Trophoblast cell (in vitro differentiated cells and primary cell): ENCODE results near the gene TMEM135.
"Not testable (repeated sequence)": the region's sequence is repeated elsewhere in the genome, so short reads cannot be mapped to it uniquely, and the experiment has no call there.

ENCODE experiments used
- DNase-seq, 2 donors: peaks; one replicate each; pipeline ENCODE4 v3.0.0-alpha.2; 2016
- H2AFZ ChIP-seq: 2 replicates; pipeline ENCODE4 v1.6.1; 2013; ENCODE audit warnings: low read length, moderate library complexity, mild to moderate bottlenecking; ENCODE audit not compliant: insufficient read depth, poor library complexity
- H2AK5ac ChIP-seq: 2 replicates; pipeline ENCODE4 v1.6.1; 2013; ENCODE audit warnings: mild to moderate bottlenecking, low read length
- H2BK120ac ChIP-seq: 2 replicates; pipeline ENCODE4 v1.6.1; 2013; ENCODE audit warnings: low read length, mild to moderate bottlenecking, moderate library complexity; ENCODE audit not compliant: insufficient read depth, poor library complexity
- H2BK12ac ChIP-seq: 2 replicates; pipeline ENCODE4 v1.6.1; 2013; ENCODE audit warnings: mild to moderate bottlenecking, low read length, moderate library complexity
- H2BK5ac ChIP-seq: 2 replicates; pipeline ENCODE4 v1.6.1; 2013; ENCODE audit warnings: low read length, low read depth, moderate library complexity, mild to moderate bottlenecking; ENCODE audit not compliant: poor library complexity
- H3K14ac ChIP-seq: 2 replicates; pipeline ENCODE4 v1.6.1; 2013; ENCODE audit warnings: mild to moderate bottlenecking, low read length
- H3K18ac ChIP-seq: 2 replicates; pipeline ENCODE4 v1.6.1; 2013; ENCODE audit warnings: mild to moderate bottlenecking, low read length
- H3K23ac ChIP-seq: 2 replicates; pipeline ENCODE4 v1.6.1; 2013; ENCODE audit warnings: low read length
- H3K27ac ChIP-seq: 2 replicates; pipeline ENCODE4 v1.5.1; 2013; ENCODE audit warnings: low read depth, mild to moderate bottlenecking, inconsistent platforms, low read length, moderate library complexity
- H3K27me3 ChIP-seq: 2 replicates; pipeline ENCODE4 v1.6.1; 2013; ENCODE audit warnings: inconsistent platforms, mild to moderate bottlenecking, low read length, moderate library complexity; ENCODE audit not compliant: insufficient read depth
- H3K36me3 ChIP-seq, 2 experiments: 1 replicate in 1 of 2; 2 replicates in 1 of 2; pipeline ENCODE4 v1.6.1; 2013; ENCODE audit warnings: low read length in 2 of 2, mild to moderate bottlenecking in 2 of 2, moderate library complexity in 1 of 2; ENCODE audit not compliant: insufficient read depth in 2 of 2, control insufficient read depth in 1 of 2
- H3K4ac ChIP-seq: 2 replicates; pipeline ENCODE4 v1.6.1; 2013; ENCODE audit warnings: low read depth, mild to moderate bottlenecking, low read length, moderate library complexity
- H3K4me1 ChIP-seq, 2 experiments: 1 replicate in 1 of 2; 2 replicates in 1 of 2; pipeline ENCODE4 v1.6.1; 2013; ENCODE audit warnings: low read length in 2 of 2, mild to moderate bottlenecking in 2 of 2, moderate library complexity in 1 of 2; ENCODE audit not compliant: insufficient read depth in 2 of 2, control insufficient read depth in 1 of 2
- H3K4me2 ChIP-seq: 2 replicates; pipeline ENCODE4 v1.6.1; 2013; ENCODE audit warnings: inconsistent platforms, mild to moderate bottlenecking, low read length, moderate library complexity
- H3K4me3 ChIP-seq: 2 replicates; pipeline ENCODE4 v1.5.1; 2013; ENCODE audit warnings: mild to moderate bottlenecking, low read depth, low read length, inconsistent platforms
- H3K79me1 ChIP-seq: one replicate; pipeline ENCODE4 v1.6.1; 2013; ENCODE audit warnings: low read length
- H3K79me2 ChIP-seq: 2 replicates; pipeline ENCODE4 v1.6.1; 2013; ENCODE audit warnings: low read length, mild to moderate bottlenecking; ENCODE audit not compliant: control insufficient read depth, insufficient read depth, poor library complexity
- H3K9ac ChIP-seq: 2 replicates; pipeline ENCODE4 v1.6.1; 2013; ENCODE audit warnings: mild to moderate bottlenecking, low read length
- H3K9me3 ChIP-seq: 2 replicates; pipeline ENCODE4 v1.6.1; 2013; ENCODE audit warnings: low read depth, mild to moderate bottlenecking, control low read depth, inconsistent platforms, low read length; ENCODE audit not compliant: insufficient read depth
- H4K12ac ChIP-seq: 2 replicates; pipeline ENCODE4 v1.6.1; 2013; ENCODE audit warnings: low read depth, mild to moderate bottlenecking, low read length, moderate library complexity
- H4K8ac ChIP-seq: 2 replicates; pipeline ENCODE4 v1.6.1; 2013; ENCODE audit warnings: low read depth, mild to moderate bottlenecking, low read length, moderate library complexity
- H4K91ac ChIP-seq: one replicate; pipeline ENCODE4 v1.6.1; 2013; ENCODE audit warnings: low read depth, mild to moderate bottlenecking, low read length, moderate library complexity
- WGBS: extraction: QIAGEN DNeasy Blood & Tissue Kit; methylation state at CpG from one replicate; pipeline ENCODE4 v1.1.7; 2013; ENCODE audit warnings: missing lambda C conversion rate; ENCODE audit not compliant: insufficient read length, insufficient coverage; ENCODE audit errors: extremely low coverage; 5-methylcytosine and 5-hydroxymethylcytosine counted together

Gene TMEM135

DNA sequence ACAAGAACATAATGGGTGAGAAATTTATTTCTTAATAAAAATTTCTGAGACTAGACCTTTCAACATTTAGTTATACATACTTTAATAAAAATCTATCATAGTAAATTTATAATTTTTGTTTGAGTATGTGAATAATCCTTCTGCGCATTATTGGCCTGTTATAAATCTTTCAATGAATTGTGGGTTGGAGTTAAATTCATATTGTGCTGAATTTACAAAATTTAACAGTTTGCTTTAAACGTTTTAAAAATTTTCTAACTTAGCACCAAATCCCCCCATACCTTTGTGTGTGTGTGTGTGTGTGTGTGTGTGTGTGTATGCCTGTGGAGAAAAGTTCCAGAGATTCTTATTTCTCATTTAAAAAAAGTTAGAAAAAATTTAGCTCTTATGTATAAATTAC is 111.0 kb downstream of the TMEM135 start:
- no peak overlapping the region for H3K4ac ChIP-seq
- H3K4me2 ChIP-seq: no peak overlapping the region
- WGBS: no CpG with 5 or more reads among the region's 2 CpGs
- H3K4me1 ChIP-seq: no peaks in the 10 kb centered on the region
- H4K8ac ChIP-seq: no peak overlapping the region
- no peak for DNase-seq
- H3K9me3 ChIP-seq: no peaks in the 10 kb centered on the region
- H3K23ac ChIP-seq: no peak overlapping the region
- H4K91ac ChIP-seq: no peak overlapping the region
- no peaks in the 10 kb centered on the region for H3K27me3 ChIP-seq
- no peak overlapping the region for H2BK12ac ChIP-seq
- no peak overlapping the region for H3K18ac ChIP-seq
- H3K79me1 ChIP-seq: no peaks in the 10 kb centered on the region
- no peak overlapping the region for H3K4me3 ChIP-seq
- no peak overlapping the region for H3K27ac ChIP-seq
- H4K12ac ChIP-seq: no peak overlapping the region
- no peak overlapping the region for H3K14ac ChIP-seq
- no peaks in the 10 kb centered on the region for H3K36me3 ChIP-seq
- H3K9ac ChIP-seq: no peak overlapping the region
- H2AK5ac ChIP-seq: no peak overlapping the region
- no peaks in the 10 kb centered on the region for H3K79me2 ChIP-seq
- no peak overlapping the region for H2BK120ac ChIP-seq
- H2AFZ ChIP-seq: no peak overlapping the region
- no peak overlapping the region for H2BK5ac ChIP-seq

DNA sequence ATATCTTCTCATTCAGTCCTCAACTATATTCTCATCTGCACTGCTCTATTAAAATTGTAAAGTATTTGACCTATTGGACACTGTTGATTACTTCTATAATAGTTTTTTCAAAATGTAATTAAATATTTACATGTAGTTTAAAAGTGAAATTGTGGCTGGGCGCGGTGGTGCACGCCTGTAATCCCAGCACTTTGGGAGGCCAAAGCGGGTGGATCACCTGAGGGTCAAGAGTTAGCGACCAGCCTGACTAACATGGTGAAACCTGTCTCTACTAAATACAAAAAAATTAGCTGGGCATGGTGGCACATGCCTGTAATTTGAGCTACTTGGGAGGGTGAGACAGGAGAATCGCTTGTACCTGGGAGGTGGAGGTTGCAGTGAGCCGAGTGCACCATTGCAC is 112.0 kb downstream of the TMEM135 start:
- H3K79me1 ChIP-seq, H3K4me3 ChIP-seq, H3K9me3 ChIP-seq, H3K9ac ChIP-seq, H3K14ac ChIP-seq, H3K36me3 ChIP-seq, H3K79me2 ChIP-seq, H4K8ac ChIP-seq, H2BK12ac ChIP-seq, H3K4me1 ChIP-seq, H4K12ac ChIP-seq, DNase-seq, H3K18ac ChIP-seq, H2BK120ac ChIP-seq, H3K27ac ChIP-seq, H4K91ac ChIP-seq, H3K23ac ChIP-seq, H3K4me2 ChIP-seq, H2AK5ac ChIP-seq, H2AFZ ChIP-seq, H3K27me3 ChIP-seq, H3K4ac ChIP-seq, H2BK5ac ChIP-seq: not testable (repeated sequence)
- WGBS: no CpG with 5 or more reads among the region's 7 CpGs

DNA sequence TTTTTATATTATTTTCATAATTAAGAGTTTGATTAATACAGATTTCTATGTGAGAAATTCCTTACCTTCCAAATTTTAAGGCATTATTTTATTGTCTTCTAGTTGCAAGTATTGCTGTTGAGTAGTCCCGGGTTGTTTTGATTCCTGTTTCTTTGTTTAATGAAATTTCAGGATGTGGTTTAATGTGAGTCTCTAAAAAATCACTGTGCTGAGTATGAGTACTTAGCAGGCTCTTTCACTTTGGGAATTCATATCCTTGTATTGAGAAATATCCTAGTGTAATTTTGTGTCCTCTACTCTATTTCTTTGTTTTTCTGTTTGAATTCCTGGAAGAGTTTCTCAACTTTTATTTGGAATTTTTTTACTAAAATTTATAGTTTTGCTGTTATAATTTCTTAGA is 113.2 kb downstream of the TMEM135 start:
- Histone ChIP-seq H3K4me1 (no peaks in the 10 kb centered on the region), H3K79me2 (no peaks in the 10 kb centered on the region), H3K4me2 (no peak overlapping the region), H2AFZ (no peak overlapping the region), H4K8ac (no peak overlapping the region), H4K12ac (no peak overlapping the region), H3K79me1 (no peaks in the 10 kb centered on the region), H3K4me3 (no peak overlapping the region), H2BK120ac (no peak overlapping the region), H3K36me3 (no peaks in the 10 kb centered on the region), H3K27me3 (no peaks in the 10 kb centered on the region), H3K9me3 (no peaks in the 10 kb centered on the region), H2BK12ac (no peak overlapping the region), H2BK5ac (no peak overlapping the region), H3K14ac (no peak overlapping the region), H3K27ac (no peak overlapping the region), H2AK5ac (no peak overlapping the region), H3K18ac (no peak overlapping the region), H4K91ac (no peak overlapping the region), H3K23ac (no peak overlapping the region), H3K4ac (no peak overlapping the region), H3K9ac (no peak overlapping the region)
- DNase-seq: no peak
- WGBS: no CpG with 5 or more reads among the region's 1 CpG

DNA sequence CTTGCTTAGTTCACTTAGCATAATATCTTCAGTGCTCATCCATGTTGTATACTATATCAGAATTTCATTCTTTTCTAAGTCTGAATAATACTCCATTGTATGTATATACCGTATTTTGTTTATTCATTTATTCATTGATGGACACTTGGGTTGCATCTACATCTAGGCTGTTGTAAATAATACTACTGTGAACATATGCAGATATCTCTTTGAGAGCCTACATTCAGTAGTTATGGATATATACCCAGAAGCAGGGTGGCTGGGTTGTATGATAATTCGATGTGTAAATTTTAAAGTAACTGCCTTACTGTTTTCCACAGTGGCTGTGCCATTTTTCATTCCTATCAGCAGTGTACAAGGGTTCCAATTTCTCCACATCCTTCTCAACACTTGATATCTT is 116.5 kb downstream of the TMEM135 start:
- Histone ChIP-seq H4K8ac (no peak overlapping the region), H3K27ac (no peak overlapping the region), H3K36me3 (no peaks in the 10 kb centered on the region), H3K4me1 (no peaks in the 10 kb centered on the region), H2BK5ac (no peak overlapping the region), H4K12ac (no peak overlapping the region), H3K4me3 (no peak overlapping the region), H2BK120ac (no peak overlapping the region), H4K91ac (no peak overlapping the region), H2BK12ac (no peak overlapping the region), H3K79me2 (no peaks in the 10 kb centered on the region), H3K14ac (no peak overlapping the region), H2AK5ac (no peak overlapping the region), H3K18ac (no peak overlapping the region), H3K79me1 (no peaks in the 10 kb centered on the region), H3K9me3 (no peaks in the 10 kb centered on the region), H2AFZ (no peak overlapping the region), H3K27me3 (no peaks in the 10 kb centered on the region), H3K4ac (no peak overlapping the region), H3K9ac (no peak overlapping the region), H3K4me2 (no peak overlapping the region), H3K23ac (no peak overlapping the region)
- WGBS: no CpG with 5 or more reads among the region's 2 CpGs
- no peak for DNase-seq
